IMR-90 (cell line): ENCODE measurements around the gene STRIP1. TPM values are rescaled to one million over a fixed set of nuclear protein-coding genes. Genes with fewer than 3 reads are reported as not detected.
A peak's percentile ranks its signal among the peaks of the same experiment; 100 is the strongest.

Experiments used
- ATAC-seq: fragments of 200-7000 bp; cut with Tn5 transposase; 2 replicates; pipeline ENCODE4 v1.9.1; 2020; ENCODE audit warnings: low read depth, mild to moderate bottlenecking, moderate library complexity
- BruUV-seq: library from RNA; stranded (reverse); fragments of 400-500 nt; replicated peaks from 2 replicates; lab custom pipeline; 2021; lab: Mats Ljungman, UMichigan
- CTCF ChIA-PET: fragments of 300-600 bp; formaldehyde crosslinking; extraction: SDS; loops from one replicate; lab custom pipeline; 2021; ENCODE audit warnings: antibody characterized with exemption; lab: Yijun Ruan, JAX
- POLR2A ChIA-PET: fragments of 300-600 bp; sonication (Branson Sonifier 250); formaldehyde crosslinking; loops from one replicate; lab custom pipeline; 2022; ENCODE audit warnings: antibody characterized with exemption; ENCODE audit not compliant: unreplicated experiment; lab: Charles Lee
- DNase-seq: peaks from one replicate; pipeline ENCODE4 v3.0.0; 2013
- H2AFZ ChIP-seq: replicated peaks from 2 replicates; pipeline ENCODE3; 2013; ENCODE audit warnings: low read length, mild to moderate bottlenecking; ENCODE audit not compliant: poor library complexity
- H2AK5ac ChIP-seq: 2 replicates; pipeline ENCODE4 v1.6.1; 2013; ENCODE audit warnings: low read depth, low read length, inconsistent platforms
- H2AK9ac ChIP-seq: replicated peaks from 2 replicates; pipeline ENCODE3; 2013; ENCODE audit warnings: mild to moderate bottlenecking, low read depth, low read length, moderate library complexity; ENCODE audit not compliant: poor library complexity
- H2BK120ac ChIP-seq: 2 replicates; pipeline ENCODE4 v1.6.1; 2013; ENCODE audit warnings: low read depth, low read length, inconsistent platforms
- H2BK15ac ChIP-seq: 3 replicates; pipeline ENCODE4 v1.6.1; 2013; ENCODE audit warnings: low read depth, low read length, inconsistent platforms
- H2BK20ac ChIP-seq: 2 replicates; pipeline ENCODE4 v1.6.1; 2013; ENCODE audit warnings: low read depth, mild to moderate bottlenecking, inconsistent platforms, low read length, moderate library complexity
- H2BK5ac ChIP-seq: 2 replicates; pipeline ENCODE4 v1.6.1; 2013; ENCODE audit warnings: mild to moderate bottlenecking, low read depth, low read length, inconsistent platforms; ENCODE audit not compliant: poor library complexity, severe bottlenecking
- H3K14ac ChIP-seq: replicated peaks from 2 replicates; pipeline ENCODE4 v1.6.1; 2013; ENCODE audit warnings: low read depth, low read length, inconsistent platforms
- H3K18ac ChIP-seq: 2 replicates; pipeline ENCODE4 v1.6.1; 2013; ENCODE audit warnings: low read depth, low read length, control low read depth
- H3K23ac ChIP-seq: 2 replicates; pipeline ENCODE4 v1.6.1; 2013; ENCODE audit warnings: low read depth, low read length, inconsistent platforms
- H3K27ac ChIP-seq: 2 replicates; pipeline ENCODE4 v1.5.1; 2013; ENCODE audit warnings: mild to moderate bottlenecking, control low read depth, low read length; ENCODE audit not compliant: insufficient read depth
- H3K27me3 ChIP-seq: 2 replicates; pipeline ENCODE4 v1.6.1; 2013; ENCODE audit warnings: low read length; ENCODE audit not compliant: control insufficient read depth, insufficient read depth
- H3K36me3 ChIP-seq: 2 replicates; pipeline ENCODE4 v1.6.1; 2013; ENCODE audit warnings: low read length, mixed read lengths; ENCODE audit not compliant: control insufficient read depth, insufficient read depth
- H3K4ac ChIP-seq: 2 replicates; pipeline ENCODE4 v1.6.1; 2013; ENCODE audit warnings: low read depth, low read length, inconsistent platforms
- H3K4me1 ChIP-seq: 2 replicates; pipeline ENCODE4 v1.6.1; 2013; ENCODE audit warnings: low read length, mixed read lengths; ENCODE audit not compliant: control insufficient read depth, insufficient read depth
- H3K4me2 ChIP-seq: 2 replicates; pipeline ENCODE4 v1.6.1; 2013; ENCODE audit warnings: low read depth, mild to moderate bottlenecking, control low read depth, low read length, moderate library complexity
- H3K4me3 ChIP-seq: 2 replicates; pipeline ENCODE4 v1.5.1; 2013; ENCODE audit warnings: low read depth, mild to moderate bottlenecking, control low read depth, low read length, moderate library complexity; ENCODE audit not compliant: insufficient read depth
- H3K56ac ChIP-seq: 2 replicates; pipeline ENCODE4 v1.6.1; 2013; ENCODE audit warnings: low read length, inconsistent platforms; ENCODE audit not compliant: insufficient read depth; ENCODE audit errors: extremely low read depth
- H3K79me1 ChIP-seq, 2 experiments: 2 replicates each; pipeline ENCODE4 v1.6.1; 2013; ENCODE audit warnings: low read length in 2 of 2, inconsistent platforms in 1 of 2, low read depth in 1 of 2
- H3K9ac ChIP-seq: 2 replicates; pipeline ENCODE4 v1.6.1; 2013; ENCODE audit warnings: low read depth, low read length, control low read depth
- H3K9me1 ChIP-seq: 2 replicates; pipeline ENCODE4 v1.6.1; 2013; ENCODE audit warnings: low read length, inconsistent platforms; ENCODE audit not compliant: insufficient read depth
- H3K9me3 ChIP-seq: 2 replicates; pipeline ENCODE4 v1.6.1; 2013; ENCODE audit warnings: low read length; ENCODE audit not compliant: control insufficient read depth, insufficient read depth
- H4K20me1 ChIP-seq: 2 replicates; pipeline ENCODE4 v1.6.1; 2013; ENCODE audit warnings: low read length, inconsistent platforms; ENCODE audit not compliant: insufficient read depth
- H4K5ac ChIP-seq: 2 replicates; pipeline ENCODE4 v1.6.1; 2013; ENCODE audit warnings: mild to moderate bottlenecking, low read depth, low read length, control low read depth
- H4K8ac ChIP-seq, 2 experiments: 2 replicates each; pipeline ENCODE4 v1.6.1; 2013; ENCODE audit warnings: low read depth in 2 of 2, low read length in 2 of 2, control low read depth in 1 of 2, inconsistent platforms in 1 of 2
- H4K91ac ChIP-seq: 2 replicates; pipeline ENCODE4 v1.6.1; 2013; ENCODE audit warnings: low read depth, low read length, inconsistent platforms; ENCODE audit not compliant: insufficient read depth
- CHD1 ChIP-seq: IDR thresholded peaks from 2 replicates; pipeline ENCODE4 v1.6.1; 2012; ENCODE audit warnings: low read depth, low read length, improper control_type of control experiment
- SMC3 ChIP-seq: fragments of 150-350 bp; IDR thresholded peaks from 2 replicates; pipeline ENCODE4 v1.6.1; 2016; ENCODE audit warnings: low read depth, mild to moderate bottlenecking, antibody characterized with exemption, low read length, moderate library complexity
- WGBS, 2 experiments: methylation state at CpG; one replicate each; pipeline versions ENCODE4 v1.1.5 to v1.1.7; 2013; ENCODE audit warnings: missing lambda C conversion rate in 2 of 2; ENCODE audit not compliant: insufficient read length in 1 of 2; ENCODE audit errors: extremely low coverage in 2 of 2; 5-methylcytosine and 5-hydroxymethylcytosine counted together
- dilution Hi-C: fragments of 300-500 bp; cut with HindIII; formaldehyde crosslinking; loops from one replicate; pipeline ENCODE4 v1.14.3; 2018; ENCODE audit warnings: low sequenced_read_pairs; ENCODE audit not compliant: unreplicated experiment
- in situ Hi-C: fragments of 300-500 bp; cut with MboI; formaldehyde crosslinking; loops from 3 replicates; pipeline ENCODE4 v1.14.3; 2019; ENCODE audit warnings: low sequenced_read_pairs, inconsistent platforms, mixed read lengths
- intact Hi-C: fragments of 100-400 bp; cut with micrococcal nuclease; formaldehyde crosslinking; loops from 2 replicates; pipeline ENCODE4 v1.10.0; 2022
- polyA plus RNA-seq, 3 experiments: library from polyadenylated mRNA; depleted of rRNA; stranded (reverse); fragments of >200 nt; gene quantifications; 2 replicates each; pipeline ENCODE4 v1.2.3, GENCODE V29; 2012; ENCODE audit warnings: low replicate concordance in 1 of 3
- total RNA-seq: library from RNA; depleted of rRNA; stranded (reverse); fragments of >200 nt; gene quantifications from 2 replicates; pipeline ENCODE4 v1.2.3, GENCODE V29; 2012

STRIP1 gene
- total and polyA plus RNA-seq, 2 of the 4 experiments (the other 2 are of a cell fraction), result 30.4 to 33.5 TPM

DNA sequence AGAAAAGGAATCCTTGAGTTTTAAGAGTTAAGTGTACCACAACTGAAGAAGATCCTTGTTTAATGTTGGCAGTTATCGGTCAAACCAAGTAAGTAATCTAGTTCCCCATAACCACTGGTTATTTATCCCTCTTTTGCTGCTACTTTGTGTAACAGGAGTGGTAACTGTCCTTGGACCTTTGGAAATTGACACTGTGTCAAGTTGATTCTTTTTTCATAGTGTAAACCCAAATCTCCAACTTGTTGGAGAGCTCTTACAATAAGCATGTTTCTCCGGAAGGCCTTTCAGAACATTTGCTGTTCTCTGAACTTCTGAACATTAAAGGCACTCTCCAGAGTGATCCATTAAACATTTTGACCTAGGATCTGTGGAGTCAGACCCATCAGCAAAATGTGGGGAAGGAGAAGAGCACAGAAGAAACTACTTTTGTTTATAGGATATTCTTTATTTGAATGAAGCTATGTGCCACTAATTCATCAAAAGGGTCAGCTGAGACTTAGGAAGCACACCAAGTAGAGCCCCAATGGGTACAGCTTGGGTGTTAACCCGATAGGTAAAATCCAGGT, 46.0 kb upstream of the STRIP1 start:
- Histone ChIP-seq H3K23ac (peak overlapping the region; percentile 34; the same call in 1 of the 2 replicates), H4K5ac (no peak overlapping the region), H2AFZ (no peak overlapping the region), H4K91ac (no peak overlapping the region), H2BK120ac (no peak overlapping the region), H4K8ac (no peak overlapping the region), H3K27me3 (no peaks in the 10 kb centered on the region), H3K9ac (no peak overlapping the region), H2BK15ac (no peak overlapping the region), H2AK9ac (no peak overlapping the region), H3K9me3 (no peaks in the 10 kb centered on the region), H3K4me2 (no peak overlapping the region), H2BK5ac (no peak overlapping the region), H2AK5ac (no peak overlapping the region), H3K9me1 (peaks cover 20% of the 10 kb centered on the region), H3K79me1 (peaks cover 28 to 77% of the 10 kb centered on the region in 2 experiments), H3K18ac (no peak overlapping the region), H3K27ac (no peak overlapping the region), H3K36me3 (peaks cover 5% of the 10 kb centered on the region), H3K56ac (no peak overlapping the region), H3K14ac (no peak overlapping the region), H3K4me3 (no peak overlapping the region), H3K4me1 (peaks cover 10% of the 10 kb centered on the region), H4K20me1 (peaks cover 48% of the 10 kb centered on the region), H2BK20ac (no peak overlapping the region), H3K4ac (no peak overlapping the region)
- ATAC-seq, result no peak
- ChIA-PET CTCF (interaction anchor here (0.5 to 2.2 kb wide), 5 partner anchors 21 to 216 kb away, joined by 3 to 7 read pairs (median 4); no protein-coding TSS in a partner anchor), POLR2A (no interaction called here)
- DNase-seq, result no peak
- intact Hi-C loops, result no loop called here
- TF ChIP-seq CHD1, result no peak
- TF ChIP-seq SMC3, result no peak
- in situ Hi-C loops, result loop anchor here (5.0 kb wide), 2 partner anchors 211 to 441 kb away; partner anchors contain the start of gene GNAI3
- BruUV-seq, result no TSS peak
- dilution Hi-C loops, result no loop called here
- no CpG with 5 or more reads among the region's 3 CpGs for WGBS, 2 experiments
